Common myeloid progenitor, CD34-positive (primary cell): ENCODE measurements around the gene MUS81.
A peak's percentile ranks its signal among the peaks of the same experiment; 100 is the strongest.

Experiments used
- CTCF ChIA-PET: fragments of 350-600 bp; sonication (Branson Sonifier 250); formaldehyde crosslinking; loops from one replicate; lab custom pipeline; 2021; ENCODE audit warnings: antibody characterized with exemption; lab: Charles Lee
- POLR2A ChIA-PET: fragments of 350-600 bp; sonication (Branson Sonifier 250); formaldehyde crosslinking; loops from one replicate; lab custom pipeline; 2021; ENCODE audit warnings: antibody characterized with exemption; lab: Charles Lee
- DNase-seq, 3 donors: peaks; one replicate each; pipeline versions ENCODE4 v3.0.0 to v3.0.0-alpha.2; 2013
- H3K27ac ChIP-seq, 2 experiments: 1 replicate in 1 of 2; 2 replicates in 1 of 2; pipeline ENCODE4 v1.7.0; 2013; ENCODE audit warnings: inconsistent platforms in 2 of 2, low read length in 2 of 2, mild to moderate bottlenecking in 2 of 2, low read depth in 1 of 2, moderate library complexity in 1 of 2; ENCODE audit not compliant: severe bottlenecking in 2 of 2, insufficient read depth in 1 of 2, poor library complexity in 1 of 2
- H3K27me3 ChIP-seq, 5 experiments: replicated peaks in 2 of 5; 1 replicate in 3 of 5; 2 replicates in 2 of 5; pipeline versions ENCODE4 v1.6.1 to v1.7.0; 2013; ENCODE audit warnings: low read length in 4 of 5, mild to moderate bottlenecking in 2 of 5, moderate library complexity in 2 of 5, inconsistent platforms in 1 of 5; ENCODE audit not compliant: insufficient read depth in 5 of 5, control insufficient read depth in 4 of 5
- H3K36me3 ChIP-seq, 4 experiments: 1 replicate in 2 of 4; 2 replicates in 2 of 4; pipeline versions ENCODE4 v1.6.1 to v1.7.0; 2013; ENCODE audit warnings: low read length in 3 of 4, control low read depth in 1 of 4, mild to moderate bottlenecking in 1 of 4; ENCODE audit not compliant: control insufficient read depth in 4 of 4, insufficient read depth in 4 of 4
- H3K4me1 ChIP-seq, 4 experiments: 1 replicate in 3 of 4; 2 replicates in 1 of 4; pipeline versions ENCODE4 v1.6.1 to v1.7.1; 2013; ENCODE audit warnings: low read length in 3 of 4, mild to moderate bottlenecking in 3 of 4, control low read depth in 1 of 4, inconsistent platforms in 1 of 4, moderate library complexity in 1 of 4; ENCODE audit not compliant: control insufficient read depth in 4 of 4, insufficient read depth in 4 of 4; ENCODE audit errors: control extremely low read depth in 1 of 4
- H3K4me3 ChIP-seq, 7 experiments: 1 replicate in 4 of 7; 2 replicates in 3 of 7; pipeline versions ENCODE4 v1.5.1 to v1.7.0; 2013; ENCODE audit warnings: mild to moderate bottlenecking in 7 of 7, low read length in 6 of 7, moderate library complexity in 6 of 7, inconsistent platforms in 2 of 7, low read depth in 2 of 7, control low read depth in 1 of 7; ENCODE audit not compliant: insufficient read depth in 4 of 7, control insufficient read depth in 1 of 7; ENCODE audit errors: extremely low read depth in 1 of 7
- H3K9me3 ChIP-seq, 5 experiments: 1 replicate in 4 of 5; 2 replicates in 1 of 5; pipeline versions ENCODE4 v1.6.1 to v1.7.1; 2013; ENCODE audit warnings: low read length in 4 of 5, mild to moderate bottlenecking in 2 of 5, inconsistent platforms in 1 of 5, low read depth in 1 of 5, moderate library complexity in 1 of 5; ENCODE audit not compliant: control insufficient read depth in 4 of 5, insufficient read depth in 2 of 5; ENCODE audit errors: control extremely low read depth in 1 of 5
- WGBS: methylation state at CpG from one replicate; pipeline ENCODE4 v1.1.5; 2013; ENCODE audit not compliant: insufficient coverage; 5-methylcytosine and 5-hydroxymethylcytosine counted together

MUS81 gene

DNA sequence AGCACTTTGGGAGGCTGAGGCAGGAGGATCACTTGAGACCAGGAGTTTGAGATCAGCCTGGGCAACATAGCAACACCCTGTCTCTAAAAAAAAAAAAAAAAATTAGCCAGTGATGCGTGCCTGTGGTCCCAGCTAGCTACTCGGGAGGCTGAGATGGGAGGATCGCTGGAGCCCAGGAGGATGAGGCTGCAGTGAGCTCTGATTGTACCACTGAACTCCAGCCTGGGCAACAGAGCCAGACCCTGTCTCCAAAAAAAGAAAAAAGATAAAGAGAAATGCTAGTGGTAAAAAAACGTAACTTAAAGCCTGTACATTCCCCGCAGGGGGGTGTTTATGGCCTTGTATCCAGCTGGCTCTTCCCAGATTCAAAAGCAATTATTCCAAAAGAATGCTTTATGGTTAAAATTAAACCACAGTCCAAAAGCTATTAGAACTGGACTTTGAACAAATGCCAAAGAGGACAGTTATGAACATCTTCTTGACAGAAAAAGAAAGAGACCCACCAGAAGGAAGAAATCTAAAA is 42.9 kb upstream of the MUS81 start:
- H3K27ac ChIP-seq: peak overlapping the region in 1 of 2 experiments; percentile 62

DNA sequence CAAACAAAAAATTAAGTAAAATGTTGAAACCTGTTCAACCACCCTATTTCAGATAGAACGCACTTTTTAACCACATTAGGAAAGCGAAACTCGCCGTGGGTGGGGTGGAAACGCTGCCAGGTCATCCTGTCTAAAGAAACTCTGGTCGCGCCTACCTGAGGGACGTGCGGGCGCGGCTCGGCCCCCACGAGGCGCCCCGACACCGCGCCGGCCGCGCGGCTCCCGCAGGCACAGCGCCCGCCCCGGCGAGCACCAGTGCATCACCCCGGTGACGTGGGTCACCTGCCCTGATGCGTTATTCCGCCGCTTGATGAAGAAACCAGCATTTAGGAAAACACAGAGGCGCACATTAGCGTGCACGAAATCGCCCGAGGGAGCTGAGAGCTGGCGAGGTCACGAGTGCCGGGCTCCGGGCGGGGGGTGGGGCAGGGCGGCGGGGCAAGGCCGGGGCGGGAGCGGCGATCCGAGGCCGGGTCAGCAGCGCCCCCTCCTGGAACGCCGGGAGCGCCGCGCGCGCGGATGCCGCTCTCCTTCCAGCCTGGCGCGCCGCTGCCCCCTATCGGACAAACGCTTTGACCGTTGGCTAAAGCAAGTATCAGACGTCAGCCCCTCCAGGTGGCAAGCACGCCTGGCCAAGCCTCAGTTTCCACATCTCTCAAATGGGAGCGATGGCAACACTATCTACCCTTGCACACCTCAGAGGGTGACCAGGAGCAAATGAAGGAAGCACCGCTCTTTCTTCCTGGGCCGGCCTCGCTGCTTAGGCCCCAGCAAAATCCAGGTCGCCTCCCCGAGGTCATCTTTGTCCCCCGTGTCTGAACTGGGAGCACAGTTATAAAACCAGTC is 42.2 kb upstream of the MUS81 start:
- peak; percentile 87 to 93 (median 92) for DNase-seq
- peak overlapping the region; percentile 50 to 89 (median 75) for H3K4me3 ChIP-seq
- CTCF ChIA-PET: interaction anchor here (0.7 to 9.7 kb wide), 25 partner anchors 9 to 192 kb away, joined by 3 to 137 read pairs (median 5); partner anchors contain the start of genes AP5B1 and KAT5
- WGBS: 8% methylated on average over 72 of the region's 74 CpGs
- POLR2A ChIA-PET: no interaction called here
- peak overlapping the region in 1 of 2 experiments; percentile 62 for H3K27ac ChIP-seq
- H3K4me1 ChIP-seq: peaks cover 3 to 17% (median 15%) of the 10 kb centered on the region in 4 experiments
- no peaks in the 10 kb centered on the region for H3K36me3 ChIP-seq
- H3K9me3 ChIP-seq: no peaks in the 10 kb centered on the region
- no peaks in the 10 kb centered on the region for H3K27me3 ChIP-seq

More for the DNA sequence above, 42.9 kb upstream of the MUS81 start:
- Histone ChIP-seq H3K4me3 (peak overlapping the region; percentile 50 to 89 (median 75)), H3K27me3 (no peaks in the 10 kb centered on the region), H3K9me3 (no peaks in the 10 kb centered on the region), H3K4me1 (peaks cover 3 to 17% (median 15%) of the 10 kb centered on the region in 4 experiments), H3K36me3 (no peaks in the 10 kb centered on the region)
- 96% methylated on average over 3 of the region's 5 CpGs for WGBS
- CTCF ChIA-PET: interaction anchor here (1.0 to 9.7 kb wide), 15 partner anchors 10 to 191 kb away, joined by 3 to 137 read pairs (median 5); partner anchors contain the start of genes AP5B1 and KAT5
- POLR2A ChIA-PET: no interaction called here
- DNase-seq: peak in 1 of 3 donors; percentile 10

DNA sequence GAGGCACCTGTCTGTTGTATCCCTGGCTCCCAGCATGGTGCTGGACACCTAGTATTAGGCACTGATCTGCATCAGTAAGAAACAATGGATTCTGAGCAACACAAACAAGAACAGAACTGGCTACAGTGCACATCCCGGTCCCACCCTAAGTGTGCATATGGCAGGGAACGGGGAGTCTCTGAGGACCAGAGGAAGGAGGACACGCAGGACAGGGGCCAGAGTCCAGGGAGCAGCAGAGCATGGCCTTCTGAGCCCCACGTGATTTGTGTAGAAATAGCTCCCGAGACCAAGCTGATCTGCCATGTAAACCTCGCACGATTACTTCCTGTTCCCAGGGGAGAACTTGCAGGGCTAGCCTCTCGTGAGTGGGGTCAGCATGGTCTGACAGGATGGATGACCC is 39.1 kb upstream of the MUS81 start:
- Histone ChIP-seq H3K4me3 (no peak overlapping the region), H3K4me1 (peaks cover 3 to 17% (median 15%) of the 10 kb centered on the region in 4 experiments), H3K9me3 (no peaks in the 10 kb centered on the region), H3K27ac (no peak overlapping the region), H3K36me3 (no peaks in the 10 kb centered on the region), H3K27me3 (no peaks in the 10 kb centered on the region)
- CTCF ChIA-PET: interaction anchor here (1.2 to 9.7 kb wide), 4 partner anchors 41 to 109 kb away, joined by 3 to 137 read pairs (median 24); partner anchors contain the start of genes AP5B1 and KAT5
- no peak for DNase-seq
- POLR2A ChIA-PET: interaction anchor here (0.7 kb wide), 1 partner anchor 57 kb away, joined by 5 read pairs; no protein-coding TSS in a partner anchor
- 82% methylated on average over 8 of the region's 8 CpGs for WGBS

DNA sequence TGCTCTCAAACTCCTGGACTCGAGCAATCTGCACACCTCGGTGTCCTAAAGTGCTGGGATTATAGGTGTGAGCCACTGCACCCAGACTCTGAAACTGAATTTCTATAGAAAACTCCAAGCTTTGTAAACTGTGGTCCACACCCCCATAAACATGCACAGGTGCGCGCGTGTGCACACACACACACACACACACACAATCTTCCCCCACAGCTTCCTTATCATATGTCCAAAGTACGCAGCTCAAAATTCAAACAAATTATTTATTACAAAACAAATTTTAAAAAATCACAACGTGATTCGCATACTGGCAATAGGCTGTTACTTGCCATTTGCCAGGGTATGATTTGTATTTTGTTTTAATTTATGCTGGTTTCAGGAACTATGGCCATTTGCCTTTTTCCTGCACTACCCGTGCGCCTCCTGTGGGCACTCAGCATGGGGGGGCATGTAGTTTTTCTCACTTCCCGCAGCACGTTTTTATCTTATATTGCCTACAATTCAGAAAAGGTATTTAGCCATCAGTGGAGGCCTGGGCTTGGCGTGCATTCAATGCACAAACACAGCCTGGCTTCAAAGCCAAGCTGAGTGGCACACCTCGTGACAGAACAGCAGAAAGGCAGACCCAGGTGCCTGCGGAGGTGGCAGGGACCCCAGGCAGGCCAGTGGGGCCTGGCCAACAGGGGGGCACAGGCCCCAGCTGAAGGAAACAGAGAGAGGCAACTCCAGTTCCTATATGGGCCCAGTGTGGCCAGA is 37.3 kb upstream of the MUS81 start:
- Histone ChIP-seq H3K36me3 (no peaks in the 10 kb centered on the region), H3K9me3 (no peaks in the 10 kb centered on the region), H3K27ac (no peak overlapping the region), H3K27me3 (no peaks in the 10 kb centered on the region), H3K4me3 (no peak overlapping the region), H3K4me1 (peaks cover 0 to 7% (median 6%) of the 10 kb centered on the region in 4 experiments)
- ChIA-PET POLR2A (no interaction called here), CTCF (interaction anchor here (0.6 to 9.7 kb wide), 8 partner anchors 17 to 512 kb away, joined by 3 to 137 read pairs (median 3); partner anchors contain the start of genes AP5B1 and FIBP)
- 87% methylated on average over 5 of the region's 15 CpGs for WGBS
- DNase-seq: peak in 1 of 3 donors; percentile 13

DNA sequence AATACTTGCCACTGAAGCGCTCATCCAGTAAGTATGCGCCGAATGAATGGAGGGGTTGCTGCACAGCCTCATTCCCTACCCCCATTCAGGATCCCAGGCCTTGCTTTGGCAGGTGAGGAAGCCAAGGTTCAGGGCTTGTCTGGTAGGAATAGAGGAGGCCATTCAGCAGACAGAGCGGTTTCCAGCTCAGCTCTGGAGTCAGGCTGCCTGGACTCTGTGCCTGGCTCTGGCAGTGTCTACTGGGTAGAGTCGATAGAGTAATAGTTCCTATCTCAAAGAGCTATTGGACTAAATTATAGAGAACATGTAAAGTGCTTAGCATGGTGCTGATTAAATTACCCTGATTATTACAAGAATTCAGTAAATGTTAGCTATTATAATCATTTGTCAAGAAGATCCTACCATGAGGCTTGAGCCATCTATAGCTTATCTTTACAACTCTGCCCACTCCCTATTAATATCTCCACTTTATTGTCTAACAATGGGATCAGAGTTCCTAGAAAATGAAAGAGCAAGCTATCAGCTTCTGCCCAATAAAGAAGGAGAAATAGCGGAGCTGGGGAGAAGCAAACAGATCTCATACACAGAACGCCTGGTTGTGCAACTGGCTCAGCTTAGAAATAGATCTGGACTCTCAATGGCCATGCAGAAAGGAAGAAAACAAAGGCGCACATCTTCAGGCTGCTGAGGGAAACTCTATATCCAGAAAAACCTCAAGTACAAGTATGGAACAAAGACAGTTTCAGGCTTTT is 33.1 kb upstream of the MUS81 start:
- Histone ChIP-seq H3K9me3 (no peaks in the 10 kb centered on the region), H3K27ac (no peak overlapping the region), H3K27me3 (no peaks in the 10 kb centered on the region), H3K4me3 (no peak overlapping the region), H3K36me3 (no peaks in the 10 kb centered on the region), H3K4me1 (no peaks in the 10 kb centered on the region)
- DNase-seq: no peak
- POLR2A ChIA-PET: interaction anchor here (0.6 to 0.9 kb wide), 2 partner anchors 21 to 220 kb away, joined by 3 read pairs; no protein-coding TSS in a partner anchor
- CTCF ChIA-PET: interaction anchor here (0.6 to 2.9 kb wide), 10 partner anchors 9 to 115 kb away, joined by 3 to 10 read pairs (median 4); partner anchors contain the start of genes FIBP and KAT5
- whole genome bisulfite sequencing: 85% methylated on average over 3 of the region's 8 CpGs

DNA sequence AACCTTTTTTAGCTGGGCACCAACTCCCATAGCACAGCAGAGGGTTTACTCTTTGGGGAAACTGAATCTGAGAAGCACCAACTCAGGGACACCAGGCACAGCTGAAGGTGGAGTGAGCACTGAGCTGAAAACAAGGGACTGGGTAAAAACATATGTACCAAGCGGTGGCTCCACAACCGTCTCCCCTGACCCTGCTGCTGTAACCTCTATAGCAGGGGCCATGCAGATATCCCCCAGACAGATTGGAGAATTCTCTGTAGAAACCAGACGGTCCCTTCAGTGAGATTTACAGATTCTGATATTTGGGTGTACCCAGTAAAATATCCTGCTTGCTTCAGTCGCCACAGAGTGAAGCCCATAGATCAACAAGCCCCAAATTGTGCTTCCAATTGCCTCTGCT is 30.8 kb upstream of the MUS81 start:
- no peaks in the 10 kb centered on the region for H3K36me3 ChIP-seq
- WGBS: 97% methylated on average over 2 of the region's 4 CpGs
- H3K4me3 ChIP-seq: no peak overlapping the region
- POLR2A ChIA-PET: no interaction called here
- CTCF ChIA-PET: interaction anchor here (0.7 to 3.1 kb wide), 4 partner anchors 10 to 115 kb away, joined by 3 to 8 read pairs (median 5); no protein-coding TSS in a partner anchor
- no peak overlapping the region for H3K27ac ChIP-seq
- no peak for DNase-seq
- H3K9me3 ChIP-seq: no peaks in the 10 kb centered on the region
- H3K4me1 ChIP-seq: peaks cover 4 to 19% (median 16%) of the 10 kb centered on the region in 4 experiments
- peaks cover 0 to 2% (median 0%) of the 10 kb centered on the region in 5 experiments for H3K27me3 ChIP-seq
